H9 (cell line): ENCODE results near the gene C2orf42. TPM values are rescaled to one million over a fixed set of nuclear protein-coding genes. Genes with fewer than 3 reads are reported as not detected.
"Not testable (repeated sequence)": the region's sequence is repeated elsewhere in the genome, so short reads cannot be mapped to it uniquely, and the experiment has no call there.

Experiments used
- DNase-seq: peaks from one replicate; pipeline ENCODE4 v3.0.0-alpha.2; 2017
- H2AFZ ChIP-seq: one replicate; pipeline ENCODE4 v1.6.1; 2013; ENCODE audit warnings: mild to moderate bottlenecking, low read length, control low read depth, moderate library complexity
- H2AK5ac ChIP-seq: 2 replicates; pipeline ENCODE4 v1.6.1; 2013; ENCODE audit warnings: low read length, control low read depth, mixed read lengths; ENCODE audit not compliant: insufficient read length
- H2BK120ac ChIP-seq: one replicate; pipeline ENCODE4 v1.6.1; 2013; ENCODE audit warnings: low read depth, mild to moderate bottlenecking, low read length, control low read depth, inconsistent platforms; ENCODE audit not compliant: poor library complexity, severe bottlenecking
- H2BK12ac ChIP-seq: 2 replicates; pipeline ENCODE4 v1.6.1; 2013; ENCODE audit warnings: low read length, control low read depth, mixed read lengths, low read depth; ENCODE audit not compliant: insufficient read length
- H2BK15ac ChIP-seq: 2 replicates; pipeline ENCODE4 v1.6.1; 2013; ENCODE audit warnings: low read depth, low read length, control low read depth
- H2BK20ac ChIP-seq: one replicate; pipeline ENCODE4 v1.6.1; 2013; ENCODE audit warnings: low read depth, mild to moderate bottlenecking, low read length, control low read depth, inconsistent platforms; ENCODE audit not compliant: poor library complexity, severe bottlenecking
- H2BK5ac ChIP-seq: 2 replicates; pipeline ENCODE4 v1.6.1; 2013; ENCODE audit warnings: low read length, control low read depth, mixed read lengths; ENCODE audit not compliant: insufficient read length
- H3K14ac ChIP-seq: 2 replicates; pipeline ENCODE4 v1.6.1; 2013; ENCODE audit warnings: low read length, control low read depth; ENCODE audit not compliant: insufficient read depth
- H3K18ac ChIP-seq: 2 replicates; pipeline ENCODE4 v1.6.1; 2013; ENCODE audit warnings: low read depth, mild to moderate bottlenecking, mixed read lengths, low read length, control low read depth; ENCODE audit not compliant: insufficient read length
- H3K23ac ChIP-seq: 2 replicates; pipeline ENCODE4 v1.6.1; 2013; ENCODE audit warnings: low read length, control low read depth, mixed read lengths, low read depth; ENCODE audit not compliant: insufficient read length
- H3K23me2 ChIP-seq: 2 replicates; pipeline ENCODE4 v1.6.1; 2013; ENCODE audit warnings: low read depth, mild to moderate bottlenecking, mixed read lengths, low read length, control low read depth; ENCODE audit not compliant: insufficient read length, poor library complexity, severe bottlenecking
- H3K27ac ChIP-seq: 2 replicates; pipeline ENCODE4 v1.5.1; 2013; ENCODE audit warnings: low read length, control low read depth, mixed read lengths, low read depth; ENCODE audit not compliant: insufficient read length
- H3K27me3 ChIP-seq: 2 replicates; pipeline ENCODE4 v1.6.1; 2013; ENCODE audit warnings: low read length, control low read depth, inconsistent platforms; ENCODE audit not compliant: insufficient read depth
- H3K4ac ChIP-seq: 2 replicates; pipeline ENCODE4 v1.6.1; 2013; ENCODE audit warnings: low read depth, mild to moderate bottlenecking, control low read depth, inconsistent platforms, low read length, moderate library complexity
- H3K4me1 ChIP-seq: 2 replicates; pipeline ENCODE4 v1.6.1; 2013; ENCODE audit warnings: low read length, control low read depth, inconsistent platforms; ENCODE audit not compliant: insufficient read depth
- H3K4me2 ChIP-seq: 2 replicates; pipeline ENCODE4 v1.6.1; 2013; ENCODE audit warnings: low read length, control low read depth, mixed read lengths; ENCODE audit not compliant: insufficient read length, insufficient read depth
- H3K56ac ChIP-seq: 2 replicates; pipeline ENCODE4 v1.6.1; 2013; ENCODE audit warnings: low read depth, mild to moderate bottlenecking, mixed read lengths, low read length, control low read depth; ENCODE audit not compliant: insufficient read length
- H3K79me1 ChIP-seq: 2 replicates; pipeline ENCODE4 v1.6.1; 2013; ENCODE audit warnings: low read depth, mild to moderate bottlenecking, moderate library complexity, low read length, control low read depth, inconsistent platforms; ENCODE audit not compliant: insufficient read depth, poor library complexity, severe bottlenecking
- H3K79me2 ChIP-seq: 2 replicates; pipeline ENCODE4 v1.6.1; 2013; ENCODE audit warnings: low read length, control low read depth, inconsistent platforms; ENCODE audit not compliant: insufficient read depth
- H3K9ac ChIP-seq: 2 replicates; pipeline ENCODE4 v1.6.1; 2013; ENCODE audit warnings: low read length, control low read depth, mixed read lengths; ENCODE audit not compliant: insufficient read length; ENCODE audit errors: extremely low read depth
- H3K9me3 ChIP-seq: one replicate; pipeline ENCODE4 v1.6.1; 2013; ENCODE audit warnings: low read depth, low read length, inconsistent platforms; ENCODE audit not compliant: control insufficient read depth
- H3T11ph ChIP-seq: one replicate; pipeline ENCODE4 v1.6.1; 2013; ENCODE audit warnings: mild to moderate bottlenecking, low read length, control low read depth, inconsistent platforms
- H4K20me1 ChIP-seq: one replicate; pipeline ENCODE4 v1.6.1; 2013; ENCODE audit not compliant: control insufficient read depth, insufficient read length, insufficient read depth
- H4K5ac ChIP-seq: 2 replicates; pipeline ENCODE4 v1.6.1; 2013; ENCODE audit warnings: low read depth, mild to moderate bottlenecking, mixed read lengths, low read length, control low read depth; ENCODE audit not compliant: insufficient read length
- H4K8ac ChIP-seq: replicated peaks from 2 replicates; pipeline ENCODE4 v1.6.1; 2013; ENCODE audit warnings: low read length, control low read depth, mixed read lengths, low read depth; ENCODE audit not compliant: insufficient read length
- H4K91ac ChIP-seq: 2 replicates; pipeline ENCODE4 v1.6.1; 2013; ENCODE audit warnings: low read depth, mild to moderate bottlenecking, moderate library complexity, mixed read lengths, low read length, control low read depth; ENCODE audit not compliant: insufficient read length
- H3K27ac Mint-ChIP-seq, 3 experiments: 2 replicates in 2 of 3; 3 replicates in 1 of 3; pipeline ENCODE4 v1.8.0; 2020 to 2021; ENCODE audit warnings: mixed read lengths in 3 of 3, mild to moderate bottlenecking in 1 of 3, moderate library complexity in 1 of 3
- H3K27me3 Mint-ChIP-seq: 2 replicates; pipeline ENCODE4 v1.8.0; 2021; ENCODE audit warnings: low read depth, mild to moderate bottlenecking, moderate library complexity, mixed read lengths
- H3K36me3 Mint-ChIP-seq, 3 experiments: 2 replicates in 2 of 3; 3 replicates in 1 of 3; pipeline ENCODE4 v1.8.0; 2020 to 2021; ENCODE audit warnings: low read depth in 3 of 3, mixed read lengths in 3 of 3; ENCODE audit not compliant: insufficient read depth in 1 of 3
- H3K4me1 Mint-ChIP-seq, 2 experiments: 2 replicates each; pipeline ENCODE4 v1.8.0; 2020; ENCODE audit warnings: mixed read lengths in 2 of 2
- H3K4me3 Mint-ChIP-seq, 2 experiments: 2 replicates in 1 of 2; 3 replicates in 1 of 2; pipeline ENCODE4 v1.8.0; 2020 to 2021; ENCODE audit warnings: mild to moderate bottlenecking in 2 of 2, mixed read lengths in 2 of 2, moderate library complexity in 1 of 2
- H3K9me3 Mint-ChIP-seq, 2 experiments: 2 replicates in 1 of 2; 3 replicates in 1 of 2; pipeline ENCODE4 v1.8.0; 2020; ENCODE audit warnings: mild to moderate bottlenecking in 2 of 2, mixed read lengths in 2 of 2, moderate library complexity in 1 of 2
- WGBS: extraction: QIAGEN DNeasy Blood & Tissue Kit; methylation state at CpG from one replicate; pipeline ENCODE4 v1.1.7; 2013; ENCODE audit warnings: missing lambda C conversion rate, low lambda C conversion rate, mixed read lengths; ENCODE audit not compliant: insufficient read length; ENCODE audit errors: extremely low coverage; 5-methylcytosine and 5-hydroxymethylcytosine counted together
- total RNA-seq: library from RNA; stranded (reverse); gene quantifications from 2 replicates; pipeline ENCODE4 v1.2.1, GENCODE V29; 2021
- TF ChIP-seq, protein P1 (sequence below): fragments of 200-600 bp; sonication (generic); conservative IDR thresholded peaks from 3 replicates; pipeline ENCODE4 v1.8.0; 2021; ENCODE audit warnings: antibody characterized with exemption, mild to moderate bottlenecking

The C2orf42 gene
- total RNA-seq, 1 experiment from 2014 or later: 19.0 TPM

DNA sequence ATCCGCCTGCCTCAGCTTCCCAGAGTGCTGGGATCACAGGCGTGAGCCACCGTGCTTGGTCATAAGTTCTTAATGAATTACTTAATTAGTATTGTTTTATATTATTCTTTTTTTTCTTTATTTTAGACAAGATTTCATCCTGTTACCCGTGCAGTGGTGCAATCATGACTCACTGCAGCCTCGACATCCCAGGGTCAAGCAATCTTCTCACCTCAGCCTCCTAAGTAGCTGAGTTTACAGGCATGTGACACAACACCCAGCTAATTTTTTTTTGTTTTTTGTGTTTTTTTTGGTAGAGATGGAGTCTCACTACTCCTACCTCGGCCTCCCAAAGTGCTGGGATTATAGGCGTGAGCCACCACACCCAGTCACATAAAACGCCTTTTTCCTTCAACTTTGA is 17.3 kb downstream of the C2orf42 start:
- no peak overlapping the region for H3K27ac Mint-ChIP-seq
- H2AFZ ChIP-seq: no peak overlapping the region
- peaks cover 0 to 7% of the 10 kb centered on the region in 2 experiments; a peak in 2 of 4 replicates for H3K4me1 Mint-ChIP-seq
- no peaks in the 10 kb centered on the region for H3K79me1 ChIP-seq
- H2BK20ac ChIP-seq: no peak overlapping the region
- H3K56ac ChIP-seq: no peak overlapping the region
- H3K4me1 ChIP-seq: no peaks in the 10 kb centered on the region
- H3K27me3 Mint-ChIP-seq: no peaks in the 10 kb centered on the region
- H3K23me2 ChIP-seq: no peaks in the 10 kb centered on the region
- no peak overlapping the region for H3K4ac ChIP-seq
- no peak overlapping the region for H3K23ac ChIP-seq
- no peaks in the 10 kb centered on the region for H3K9me3 ChIP-seq
- no peak overlapping the region for H3T11ph ChIP-seq
- no CpG with 5 or more reads among the region's 8 CpGs for WGBS
- TF ChIP-seq, protein P1, sequence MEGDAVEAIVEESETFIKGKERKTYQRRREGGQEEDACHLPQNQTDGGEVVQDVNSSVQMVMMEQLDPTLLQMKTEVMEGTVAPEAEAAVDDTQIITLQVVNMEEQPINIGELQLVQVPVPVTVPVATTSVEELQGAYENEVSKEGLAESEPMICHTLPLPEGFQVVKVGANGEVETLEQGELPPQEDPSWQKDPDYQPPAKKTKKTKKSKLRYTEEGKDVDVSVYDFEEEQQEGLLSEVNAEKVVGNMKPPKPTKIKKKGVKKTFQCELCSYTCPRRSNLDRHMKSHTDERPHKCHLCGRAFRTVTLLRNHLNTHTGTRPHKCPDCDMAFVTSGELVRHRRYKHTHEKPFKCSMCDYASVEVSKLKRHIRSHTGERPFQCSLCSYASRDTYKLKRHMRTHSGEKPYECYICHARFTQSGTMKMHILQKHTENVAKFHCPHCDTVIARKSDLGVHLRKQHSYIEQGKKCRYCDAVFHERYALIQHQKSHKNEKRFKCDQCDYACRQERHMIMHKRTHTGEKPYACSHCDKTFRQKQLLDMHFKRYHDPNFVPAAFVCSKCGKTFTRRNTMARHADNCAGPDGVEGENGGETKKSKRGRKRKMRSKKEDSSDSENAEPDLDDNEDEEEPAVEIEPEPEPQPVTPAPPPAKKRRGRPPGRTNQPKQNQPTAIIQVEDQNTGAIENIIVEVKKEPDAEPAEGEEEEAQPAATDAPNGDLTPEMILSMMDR: no peak
- H4K8ac ChIP-seq: no peak overlapping the region
- H2BK12ac ChIP-seq: no peak overlapping the region
- no peak overlapping the region for H2BK120ac ChIP-seq
- H3K14ac ChIP-seq: no peak overlapping the region
- no peak overlapping the region for H3K9ac ChIP-seq
- no peak overlapping the region for H3K4me2 ChIP-seq
- H2BK5ac ChIP-seq: no peak overlapping the region
- no peak overlapping the region for H4K91ac ChIP-seq
- H3K79me2 ChIP-seq: no peaks in the 10 kb centered on the region
- H2BK15ac ChIP-seq: no peak overlapping the region
- H3K36me3 Mint-ChIP-seq: peaks cover 10 to 53% (median 31%) of the 10 kb centered on the region in 3 experiments; a peak in 6 of 7 replicates
- H3K27me3 ChIP-seq: no peaks in the 10 kb centered on the region
- no peaks in the 10 kb centered on the region for H4K20me1 ChIP-seq
- H3K18ac ChIP-seq: no peak overlapping the region
- no peak overlapping the region for H2AK5ac ChIP-seq
- H3K27ac ChIP-seq: no peak overlapping the region
- no peak overlapping the region for H4K5ac ChIP-seq
- H3K4me3 Mint-ChIP-seq: no peak overlapping the region
- DNase-seq: no peak
- no peaks in the 10 kb centered on the region for H3K9me3 Mint-ChIP-seq

DNA sequence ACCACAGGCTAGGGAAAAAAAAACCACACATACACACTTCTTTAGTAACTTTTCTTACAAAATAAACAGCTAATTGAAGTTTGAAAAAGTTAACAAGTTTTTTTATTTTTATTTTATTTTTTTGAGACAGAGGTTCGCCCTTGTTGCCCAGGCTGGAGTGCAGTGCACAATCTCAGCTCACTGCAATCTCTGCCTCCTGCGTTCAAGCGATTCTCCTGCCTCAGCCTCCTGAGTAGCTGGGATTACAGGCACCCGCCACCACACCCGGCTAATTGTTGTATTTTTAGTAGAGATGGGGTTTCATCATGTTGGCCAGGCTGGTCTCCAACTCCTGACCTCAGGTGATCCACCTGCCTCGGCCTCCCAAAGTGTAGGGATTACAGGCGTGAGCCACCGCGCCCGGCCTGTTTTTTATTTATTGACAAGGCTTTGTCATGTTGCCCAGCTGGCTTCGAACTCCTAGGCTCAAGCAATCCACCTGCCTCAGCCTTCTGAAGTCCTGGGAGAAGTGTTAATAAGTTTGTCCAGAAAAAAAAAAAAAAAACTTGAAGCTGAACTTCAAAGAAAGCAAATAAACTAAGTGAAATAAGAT is 21.1 kb downstream of the C2orf42 start:
- H2BK5ac ChIP-seq, H3K56ac ChIP-seq, H3K4me2 ChIP-seq, DNase-seq, H3K9me3 Mint-ChIP-seq, H2BK12ac ChIP-seq, H4K5ac ChIP-seq, H3K4ac ChIP-seq, H3K18ac ChIP-seq, H2BK120ac ChIP-seq, H4K91ac ChIP-seq, H3K27ac ChIP-seq, H3K9me3 ChIP-seq, H3T11ph ChIP-seq, H3K23ac ChIP-seq, H2AFZ ChIP-seq, H2AK5ac ChIP-seq, H3K9ac ChIP-seq, H3K79me1 ChIP-seq, H3K23me2 ChIP-seq, H3K14ac ChIP-seq, H3K4me1 Mint-ChIP-seq, H3K27ac Mint-ChIP-seq, H3K27me3 Mint-ChIP-seq, H4K20me1 ChIP-seq, H3K4me1 ChIP-seq, H2BK15ac ChIP-seq, H2BK20ac ChIP-seq, H4K8ac ChIP-seq, H3K79me2 ChIP-seq, H3K4me3 Mint-ChIP-seq, H3K27me3 ChIP-seq: not testable (repeated sequence)
- H3K36me3 Mint-ChIP-seq: peaks cover 18 to 55% (median 40%) of the 10 kb centered on the region in 3 experiments; a peak in 6 of 7 replicates
- WGBS: no CpG with 5 or more reads among the region's 11 CpGs
